HEK293 (cell line): ENCODE measurements around the gene PTPN3.

Source experiments
- CTCF ChIA-PET: fragments of 350-600 bp; formaldehyde crosslinking; extraction: SDS; loops from one replicate; lab custom pipeline; 2021; ENCODE audit warnings: antibody characterized with exemption; lab: Yijun Ruan, JAX
- POLR2A ChIA-PET: fragments of 300-600 bp; formaldehyde crosslinking; extraction: SDS; loops from one replicate; lab custom pipeline; 2020; ENCODE audit warnings: antibody characterized with exemption, inconsistent platforms; lab: Yijun Ruan, JAX
- H3K27ac ChIP-seq: fragments of 200-500 bp; sonication (Bioruptor generic); 2 replicates; pipeline ENCODE4 v1.5.1; 2014; ENCODE audit warnings: low read depth, low read length, control low read depth, inconsistent platforms; ENCODE audit errors: extremely low read depth
- H3K36me3 ChIP-seq, 2 experiments: fragments of 200-500 bp in 1 of 2; sonication (Bioruptor generic) in 1 of 2; 1 replicate in 1 of 2; 2 replicates in 1 of 2; pipeline ENCODE4 v1.5.1; 2014 to 2017; ENCODE audit warnings: inconsistent platforms in 2 of 2, low read length in 2 of 2; ENCODE audit not compliant: control insufficient read depth in 2 of 2, insufficient read depth in 1 of 2
- H3K4me1 ChIP-seq: fragments of 200-500 bp; sonication (Bioruptor generic); 2 replicates; pipeline ENCODE4 v1.5.1; 2014; ENCODE audit warnings: mild to moderate bottlenecking, low read length, inconsistent platforms; ENCODE audit not compliant: control insufficient read depth, insufficient read depth
- H3K4me3 ChIP-seq: 2 replicates; pipeline ENCODE4 v1.5.1; 2011; ENCODE audit warnings: low read depth, mild to moderate bottlenecking, control low read depth, low read length, moderate library complexity
- H3K9me3 ChIP-seq: fragments of 200-500 bp; sonication (Bioruptor generic); 2 replicates; pipeline ENCODE4 v1.5.1; 2014; ENCODE audit warnings: low read depth, low read length, inconsistent platforms; ENCODE audit not compliant: control insufficient read depth, insufficient read depth
- GLI4 ChIP-seq: fragments of 450-650 bp; formaldehyde crosslinking; IDR thresholded peaks from 2 replicates; pipeline ENCODE4 v1.5.1; 2016; ENCODE audit warnings: missing biosample characterization, missing genetic modification characterization
- GLIS1 ChIP-seq: fragments of 450-650 bp; formaldehyde crosslinking; IDR thresholded peaks from 2 replicates; pipeline ENCODE4 v1.5.1; 2016; ENCODE audit warnings: missing biosample characterization, missing genetic modification characterization
- GLIS2 ChIP-seq: fragments of 450-650 bp; formaldehyde crosslinking; IDR thresholded peaks from 2 replicates; pipeline ENCODE4 v1.5.1; 2016; ENCODE audit warnings: missing biosample characterization, missing genetic modification characterization
- KLF1 ChIP-seq: fragments of 450-650 bp; formaldehyde crosslinking; IDR thresholded peaks from 2 replicates; pipeline ENCODE4 v1.5.1; 2016; ENCODE audit warnings: missing biosample characterization, missing genetic modification characterization
- KLF7 ChIP-seq: fragments of 450-650 bp; formaldehyde crosslinking; IDR thresholded peaks from 2 replicates; pipeline ENCODE4 v1.5.1; 2016; ENCODE audit warnings: missing biosample characterization, missing genetic modification characterization, borderline replicate concordance
- SCRT2 ChIP-seq: fragments of 450-650 bp; formaldehyde crosslinking; IDR thresholded peaks from 2 replicates; pipeline ENCODE4 v1.5.1; 2016; ENCODE audit warnings: missing biosample characterization, missing genetic modification characterization
- SETDB1 ChIP-seq: IDR thresholded peaks from one replicate; pipeline ENCODE4 v1.6.1; 2017; ENCODE audit warnings: mild to moderate bottlenecking, low read length, moderate library complexity, mixed read lengths; ENCODE audit not compliant: insufficient read length
- SP3 ChIP-seq: fragments of 450-650 bp; formaldehyde crosslinking; IDR thresholded peaks from 2 replicates; pipeline ENCODE4 v1.5.1; 2016; ENCODE audit warnings: missing biosample characterization, missing genetic modification characterization
- ZBTB21 ChIP-seq: fragments of 450-650 bp; formaldehyde crosslinking; IDR thresholded peaks from 2 replicates; pipeline ENCODE4 v1.5.1; 2017; ENCODE audit warnings: missing biosample characterization, missing genetic modification characterization
- ZNF121 ChIP-seq: fragments of 450-650 bp; formaldehyde crosslinking; IDR thresholded peaks from 2 replicates; pipeline ENCODE4 v1.5.1; 2016; ENCODE audit warnings: missing biosample characterization, missing genetic modification characterization
- ZNF16 ChIP-seq: fragments of 450-650 bp; formaldehyde crosslinking; IDR thresholded peaks from 2 replicates; pipeline ENCODE4 v1.5.1; 2016; ENCODE audit warnings: low read depth, missing biosample characterization, missing genetic modification characterization
- ZNF174 ChIP-seq: fragments of 450-650 bp; formaldehyde crosslinking; IDR thresholded peaks from 2 replicates; pipeline ENCODE4 v1.5.0; 2017; ENCODE audit warnings: missing biosample characterization, mild to moderate bottlenecking, missing genetic modification characterization
- ZNF211 ChIP-seq: fragments of 450-650 bp; formaldehyde crosslinking; IDR thresholded peaks from 2 replicates; pipeline ENCODE4 v1.5.1; 2016; ENCODE audit warnings: low read depth, missing biosample characterization, missing genetic modification characterization
- ZNF239 ChIP-seq: fragments of 450-650 bp; formaldehyde crosslinking; IDR thresholded peaks from 2 replicates; pipeline ENCODE4 v1.5.1; 2016; ENCODE audit warnings: missing biosample characterization, missing genetic modification characterization
- ZNF248 ChIP-seq: fragments of 450-650 bp; formaldehyde crosslinking; IDR thresholded peaks from 2 replicates; pipeline ENCODE4 v1.5.1; 2017; ENCODE audit warnings: missing biosample characterization, missing genetic modification characterization
- ZNF302 ChIP-seq: fragments of 450-650 bp; formaldehyde crosslinking; IDR thresholded peaks from 2 replicates; pipeline ENCODE4 v1.5.1; 2016; ENCODE audit warnings: missing biosample characterization, missing genetic modification characterization, low read depth
- ZNF391 ChIP-seq: fragments of 450-650 bp; formaldehyde crosslinking; IDR thresholded peaks from 2 replicates; pipeline ENCODE4 v1.5.1; 2016; ENCODE audit warnings: low read depth, missing biosample characterization, missing genetic modification characterization, borderline replicate concordance
- ZNF529 ChIP-seq: fragments of 450-650 bp; formaldehyde crosslinking; IDR thresholded peaks from 2 replicates; pipeline ENCODE4 v1.5.1; 2017; ENCODE audit warnings: missing genetic modification characterization, missing biosample characterization; ENCODE audit not compliant: insufficient replicate concordance
- ZNF660 ChIP-seq: fragments of 450-650 bp; IDR thresholded peaks from 2 replicates; pipeline ENCODE4 v1.5.1; 2018; ENCODE audit warnings: missing biosample characterization, mild to moderate bottlenecking, missing genetic modification characterization
- ZNF76 ChIP-seq: fragments of 450-650 bp; formaldehyde crosslinking; IDR thresholded peaks from 2 replicates; pipeline ENCODE4; 2016; ENCODE audit warnings: low read depth, missing biosample characterization, missing genetic modification characterization, borderline replicate concordance
- ZSCAN23 ChIP-seq: fragments of 450-650 bp; formaldehyde crosslinking; IDR thresholded peaks from 2 replicates; pipeline ENCODE4 v1.5.1; 2016; ENCODE audit warnings: missing biosample characterization, missing genetic modification characterization
- ZXDB ChIP-seq: fragments of 450-650 bp; formaldehyde crosslinking; IDR thresholded peaks from 2 replicates; pipeline ENCODE4 v1.5.1; 2016; ENCODE audit warnings: missing biosample characterization, missing genetic modification characterization
- TF ChIP-seq, protein P1 (sequence below): fragments of 450-650 bp; formaldehyde crosslinking; IDR thresholded peaks from 2 replicates; pipeline ENCODE4 v1.5.1; 2016; ENCODE audit warnings: missing biosample characterization, missing genetic modification characterization
- TF ChIP-seq, protein P2 (sequence below): fragments of 450-650 bp; formaldehyde crosslinking; IDR thresholded peaks from 2 replicates; pipeline ENCODE4 v1.5.1; 2016; ENCODE audit warnings: missing biosample characterization, missing genetic modification characterization
- TF ChIP-seq, protein P3 (sequence below): fragments of 450-650 bp; formaldehyde crosslinking; IDR thresholded peaks from 2 replicates; pipeline ENCODE4 v1.5.1; 2017; ENCODE audit warnings: missing biosample characterization, missing genetic modification characterization
- TF ChIP-seq, protein P4 (sequence below): fragments of 450-650 bp; formaldehyde crosslinking; IDR thresholded peaks from 2 replicates; pipeline ENCODE4 v1.5.1; 2016; ENCODE audit warnings: missing biosample characterization, missing genetic modification characterization

PTPN3 gene

DNA sequence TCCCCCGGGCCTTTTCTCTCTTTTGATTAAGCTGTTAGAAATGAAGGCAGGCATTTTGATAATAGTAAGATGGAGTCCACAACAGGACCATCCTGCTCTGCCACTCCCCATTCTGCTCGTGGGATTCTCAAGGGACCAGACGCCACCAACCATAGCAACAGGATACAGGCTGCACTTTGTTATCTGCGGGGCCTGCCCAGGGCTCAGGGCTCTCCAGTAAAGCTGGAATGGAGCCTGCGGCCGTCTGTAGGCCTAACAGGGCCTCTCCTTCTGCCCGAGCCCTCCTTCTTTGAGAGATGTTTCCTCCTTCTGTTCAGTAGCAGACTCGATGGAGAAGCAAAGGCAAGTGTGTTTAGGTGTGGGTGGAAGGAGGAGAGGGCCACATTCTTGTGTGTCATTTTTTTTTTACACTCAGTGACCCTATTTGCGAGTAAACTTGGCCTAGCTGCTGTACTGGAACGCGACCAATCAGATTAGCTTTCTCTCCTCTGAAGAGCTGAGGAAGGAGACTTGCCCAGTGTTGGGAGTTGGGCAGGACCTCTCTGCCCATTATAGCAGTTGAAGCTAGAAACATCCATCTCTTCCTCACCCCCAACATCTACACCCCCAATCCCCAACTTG is 168.4 kb downstream of the PTPN3 start:
- H3K4me3 ChIP-seq, result no peak overlapping the region
- CTCF ChIA-PET, result interaction anchor here (1.2 kb wide), 1 partner anchor 134 kb away, joined by 3 read pairs; no protein-coding TSS in a partner anchor
- no peaks in the 10 kb centered on the region for H3K36me3 ChIP-seq
- H3K4me1 ChIP-seq, result no peaks in the 10 kb centered on the region
- TF ChIP-seq ZBTB21 (tag by site-specific recombination), result no peak
- 0 out of 2 replicates have a peak, but pooled peaks have one; percentile 11 for TF ChIP-seq SCRT2 (tag by site-specific recombination)
- TF ChIP-seq, all 188 proteins: peak for 1
- no peaks in the 10 kb centered on the region for H3K9me3 ChIP-seq
- POLR2A ChIA-PET, result interaction anchor here (0.6 kb wide), 1 partner anchor 722 kb away, joined by 3 read pairs; no protein-coding TSS in a partner anchor
- no peak overlapping the region for H3K27ac ChIP-seq

DNA sequence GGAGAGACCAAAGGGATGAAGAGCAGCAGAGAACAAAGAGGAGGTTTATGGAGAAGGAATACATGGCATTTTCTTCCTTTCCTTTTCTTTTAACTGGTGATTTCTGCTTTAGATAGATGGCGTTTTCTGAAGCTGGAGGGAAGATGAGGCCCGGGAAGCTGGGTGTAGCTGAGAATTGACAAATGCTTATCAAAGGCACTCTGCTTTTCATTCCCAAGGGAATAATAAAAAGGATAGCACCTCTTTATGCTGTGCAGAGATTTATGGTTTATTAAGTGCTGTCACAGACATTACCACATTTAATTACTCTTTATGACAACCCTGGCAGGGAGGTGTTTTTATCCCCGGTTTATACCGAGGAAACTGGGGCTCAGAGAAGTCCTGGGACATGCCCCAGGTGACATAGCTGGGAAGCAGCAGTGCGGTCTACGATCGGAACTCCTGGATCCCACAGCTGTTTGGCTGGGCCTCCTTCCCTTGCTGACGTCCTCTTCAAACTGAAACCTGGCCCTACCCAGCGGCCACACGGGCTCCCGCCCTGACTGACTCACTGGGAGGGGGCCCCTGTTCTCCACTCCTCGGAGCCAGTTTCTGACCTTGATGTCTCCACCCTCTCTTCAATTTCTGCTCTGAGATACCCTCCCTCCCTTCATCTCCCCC is 169.0 kb downstream of the PTPN3 start:
- ChIA-PET CTCF (interaction anchor here (1.2 kb wide), 1 partner anchor 134 kb away, joined by 3 read pairs; no protein-coding TSS in a partner anchor), POLR2A (interaction anchor here (0.6 kb wide), 1 partner anchor 722 kb away, joined by 3 read pairs; no protein-coding TSS in a partner anchor)
- TF ChIP-seq ZNF16 (tag by site-specific recombination) (no peak), ZNF660 (tag by site-specific recombination) (no peak), KLF1 (tag by site-specific recombination) (peak; percentile 71), GLIS1 (peak; percentile 23; the same call in 1 of the 2 replicates), KLF7 (no peak), ZXDB (tag by site-specific recombination) (no peak), SP3 (no peak), SETDB1 (no peak), ZNF211 (tag by site-specific recombination) (no peak), GLIS2 (tag by site-specific recombination) (0 out of 2 replicates have a peak, but pooled peaks have one; percentile 23), ZNF174 (tag by site-specific recombination) (no peak), ZNF529 (tag by site-specific recombination) (no peak), ZNF239 (tag by site-specific recombination) (no peak), ZNF76 (no peak), GLI4 (no peak), ZNF302 (tag by site-specific recombination) (no peak), ZNF248 (no peak), ZNF121 (tag by site-specific recombination) (no peak), ZSCAN23 (tag by site-specific recombination) (no peak), ZNF391 (tag by site-specific recombination) (no peak)
- TF ChIP-seq, protein P1, sequence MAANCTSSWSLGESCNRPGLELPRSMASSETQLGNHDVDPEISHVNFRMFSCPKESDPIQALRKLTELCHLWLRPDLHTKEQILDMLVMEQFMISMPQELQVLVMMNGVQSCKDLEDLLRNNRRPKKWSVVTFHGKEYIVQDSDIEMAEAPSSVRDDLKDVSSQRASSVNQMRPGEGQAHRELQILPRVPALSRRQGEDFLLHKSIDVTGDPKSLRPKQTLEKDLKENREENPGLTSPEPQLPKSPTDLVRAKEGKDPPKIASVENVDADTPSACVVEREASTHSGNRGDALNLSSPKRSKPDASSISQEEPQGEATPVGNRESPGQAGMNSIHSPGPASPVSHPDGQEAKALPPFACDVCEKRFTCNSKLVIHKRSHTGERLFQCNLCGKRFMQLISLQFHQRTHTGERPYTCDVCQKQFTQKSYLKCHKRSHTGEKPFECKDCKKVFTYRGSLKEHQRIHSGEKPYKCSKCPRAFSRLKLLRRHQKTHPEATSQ (tag by site-specific recombination), result no peak
- TF ChIP-seq, protein P2, sequence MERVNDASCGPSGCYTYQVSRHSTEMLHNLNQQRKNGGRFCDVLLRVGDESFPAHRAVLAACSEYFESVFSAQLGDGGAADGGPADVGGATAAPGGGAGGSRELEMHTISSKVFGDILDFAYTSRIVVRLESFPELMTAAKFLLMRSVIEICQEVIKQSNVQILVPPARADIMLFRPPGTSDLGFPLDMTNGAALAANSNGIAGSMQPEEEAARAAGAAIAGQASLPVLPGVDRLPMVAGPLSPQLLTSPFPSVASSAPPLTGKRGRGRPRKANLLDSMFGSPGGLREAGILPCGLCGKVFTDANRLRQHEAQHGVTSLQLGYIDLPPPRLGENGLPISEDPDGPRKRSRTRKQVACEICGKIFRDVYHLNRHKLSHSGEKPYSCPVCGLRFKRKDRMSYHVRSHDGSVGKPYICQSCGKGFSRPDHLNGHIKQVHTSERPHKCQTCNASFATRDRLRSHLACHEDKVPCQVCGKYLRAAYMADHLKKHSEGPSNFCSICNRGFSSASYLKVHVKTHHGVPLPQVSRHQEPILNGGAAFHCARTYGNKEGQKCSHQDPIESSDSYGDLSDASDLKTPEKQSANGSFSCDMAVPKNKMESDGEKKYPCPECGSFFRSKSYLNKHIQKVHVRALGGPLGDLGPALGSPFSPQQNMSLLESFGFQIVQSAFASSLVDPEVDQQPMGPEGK, result peak; percentile 32; the same call in 1 of the 2 replicates
- TF ChIP-seq, protein P3, sequence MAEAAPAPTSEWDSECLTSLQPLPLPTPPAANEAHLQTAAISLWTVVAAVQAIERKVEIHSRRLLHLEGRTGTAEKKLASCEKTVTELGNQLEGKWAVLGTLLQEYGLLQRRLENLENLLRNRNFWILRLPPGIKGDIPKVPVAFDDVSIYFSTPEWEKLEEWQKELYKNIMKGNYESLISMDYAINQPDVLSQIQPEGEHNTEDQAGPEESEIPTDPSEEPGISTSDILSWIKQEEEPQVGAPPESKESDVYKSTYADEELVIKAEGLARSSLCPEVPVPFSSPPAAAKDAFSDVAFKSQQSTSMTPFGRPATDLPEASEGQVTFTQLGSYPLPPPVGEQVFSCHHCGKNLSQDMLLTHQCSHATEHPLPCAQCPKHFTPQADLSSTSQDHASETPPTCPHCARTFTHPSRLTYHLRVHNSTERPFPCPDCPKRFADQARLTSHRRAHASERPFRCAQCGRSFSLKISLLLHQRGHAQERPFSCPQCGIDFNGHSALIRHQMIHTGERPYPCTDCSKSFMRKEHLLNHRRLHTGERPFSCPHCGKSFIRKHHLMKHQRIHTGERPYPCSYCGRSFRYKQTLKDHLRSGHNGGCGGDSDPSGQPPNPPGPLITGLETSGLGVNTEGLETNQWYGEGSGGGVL (tag by site-specific recombination), result peak; percentile 23; the same call in 1 of the 2 replicates
- TF ChIP-seq, protein P4, sequence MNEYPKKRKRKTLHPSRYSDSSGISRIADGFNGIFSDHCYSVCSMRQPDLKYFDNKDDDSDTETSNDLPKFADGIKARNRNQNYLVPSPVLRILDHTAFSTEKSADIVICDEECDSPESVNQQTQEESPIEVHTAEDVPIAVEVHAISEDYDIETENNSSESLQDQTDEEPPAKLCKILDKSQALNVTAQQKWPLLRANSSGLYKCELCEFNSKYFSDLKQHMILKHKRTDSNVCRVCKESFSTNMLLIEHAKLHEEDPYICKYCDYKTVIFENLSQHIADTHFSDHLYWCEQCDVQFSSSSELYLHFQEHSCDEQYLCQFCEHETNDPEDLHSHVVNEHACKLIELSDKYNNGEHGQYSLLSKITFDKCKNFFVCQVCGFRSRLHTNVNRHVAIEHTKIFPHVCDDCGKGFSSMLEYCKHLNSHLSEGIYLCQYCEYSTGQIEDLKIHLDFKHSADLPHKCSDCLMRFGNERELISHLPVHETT (tag by site-specific recombination), result no peak

More for the DNA sequence above, 169.0 kb downstream of the PTPN3 start:
- Histone ChIP-seq H3K4me1 (no peaks in the 10 kb centered on the region), H3K36me3 (no peaks in the 10 kb centered on the region), H3K27ac (no peak overlapping the region), H3K4me3 (no peak overlapping the region), H3K9me3 (no peaks in the 10 kb centered on the region)
